Ishikawa (cell line): ENCODE data around the gene TMEM215.

Source experiments
- TCF12 ChIP-seq: IDR thresholded peaks from 2 replicates; pipeline ENCODE4 v1.6.1; 2012; ENCODE audit warnings: low read depth
- TEAD4 ChIP-seq: IDR thresholded peaks from 2 replicates; pipeline ENCODE4 v1.6.1; 2012
- TF ChIP-seq, protein P1 (sequence below): IDR thresholded peaks from 2 replicates; pipeline ENCODE4 v1.6.1; 2012; ENCODE audit warnings: low read depth, mild to moderate bottlenecking

GRCh38 chr9:32782476-32783167 is 718 bp upstream of the TMEM215 start:
- TF ChIP-seq, protein P1, sequence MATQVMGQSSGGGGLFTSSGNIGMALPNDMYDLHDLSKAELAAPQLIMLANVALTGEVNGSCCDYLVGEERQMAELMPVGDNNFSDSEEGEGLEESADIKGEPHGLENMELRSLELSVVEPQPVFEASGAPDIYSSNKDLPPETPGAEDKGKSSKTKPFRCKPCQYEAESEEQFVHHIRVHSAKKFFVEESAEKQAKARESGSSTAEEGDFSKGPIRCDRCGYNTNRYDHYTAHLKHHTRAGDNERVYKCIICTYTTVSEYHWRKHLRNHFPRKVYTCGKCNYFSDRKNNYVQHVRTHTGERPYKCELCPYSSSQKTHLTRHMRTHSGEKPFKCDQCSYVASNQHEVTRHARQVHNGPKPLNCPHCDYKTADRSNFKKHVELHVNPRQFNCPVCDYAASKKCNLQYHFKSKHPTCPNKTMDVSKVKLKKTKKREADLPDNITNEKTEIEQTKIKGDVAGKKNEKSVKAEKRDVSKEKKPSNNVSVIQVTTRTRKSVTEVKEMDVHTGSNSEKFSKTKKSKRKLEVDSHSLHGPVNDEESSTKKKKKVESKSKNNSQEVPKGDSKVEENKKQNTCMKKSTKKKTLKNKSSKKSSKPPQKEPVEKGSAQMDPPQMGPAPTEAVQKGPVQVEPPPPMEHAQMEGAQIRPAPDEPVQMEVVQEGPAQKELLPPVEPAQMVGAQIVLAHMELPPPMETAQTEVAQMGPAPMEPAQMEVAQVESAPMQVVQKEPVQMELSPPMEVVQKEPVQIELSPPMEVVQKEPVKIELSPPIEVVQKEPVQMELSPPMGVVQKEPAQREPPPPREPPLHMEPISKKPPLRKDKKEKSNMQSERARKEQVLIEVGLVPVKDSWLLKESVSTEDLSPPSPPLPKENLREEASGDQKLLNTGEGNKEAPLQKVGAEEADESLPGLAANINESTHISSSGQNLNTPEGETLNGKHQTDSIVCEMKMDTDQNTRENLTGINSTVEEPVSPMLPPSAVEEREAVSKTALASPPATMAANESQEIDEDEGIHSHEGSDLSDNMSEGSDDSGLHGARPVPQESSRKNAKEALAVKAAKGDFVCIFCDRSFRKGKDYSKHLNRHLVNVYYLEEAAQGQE, result no peak
- TF ChIP-seq TEAD4 (no peak), TCF12 (no peak)
